Uterus (tissue), 2 donors: ENCODE results near the gene HAAO.

Experiments used
- POLR2A ChIP-seq, 2 donors: fragments of 450-650 bp; IDR thresholded peaks; one replicate each; pipeline ENCODE4 v1.6.1; 2016; ENCODE audit warnings: antibody characterized with exemption in 2 of 2, mild to moderate bottlenecking in 1 of 2, moderate library complexity in 1 of 2
- TF ChIP-seq, protein P1 (sequence below), 4 experiments: fragments of 200-600 bp in 2 of 4; fragments of 450-650 bp in 2 of 4; sonication (generic) in 2 of 4; IDR thresholded peaks; one replicate each; pipeline ENCODE4 v1.5.1; 2016 to 2019; ENCODE audit warnings: antibody characterized with exemption in 4 of 4, mild to moderate bottlenecking in 2 of 4, moderate library complexity in 1 of 4

DNA sequence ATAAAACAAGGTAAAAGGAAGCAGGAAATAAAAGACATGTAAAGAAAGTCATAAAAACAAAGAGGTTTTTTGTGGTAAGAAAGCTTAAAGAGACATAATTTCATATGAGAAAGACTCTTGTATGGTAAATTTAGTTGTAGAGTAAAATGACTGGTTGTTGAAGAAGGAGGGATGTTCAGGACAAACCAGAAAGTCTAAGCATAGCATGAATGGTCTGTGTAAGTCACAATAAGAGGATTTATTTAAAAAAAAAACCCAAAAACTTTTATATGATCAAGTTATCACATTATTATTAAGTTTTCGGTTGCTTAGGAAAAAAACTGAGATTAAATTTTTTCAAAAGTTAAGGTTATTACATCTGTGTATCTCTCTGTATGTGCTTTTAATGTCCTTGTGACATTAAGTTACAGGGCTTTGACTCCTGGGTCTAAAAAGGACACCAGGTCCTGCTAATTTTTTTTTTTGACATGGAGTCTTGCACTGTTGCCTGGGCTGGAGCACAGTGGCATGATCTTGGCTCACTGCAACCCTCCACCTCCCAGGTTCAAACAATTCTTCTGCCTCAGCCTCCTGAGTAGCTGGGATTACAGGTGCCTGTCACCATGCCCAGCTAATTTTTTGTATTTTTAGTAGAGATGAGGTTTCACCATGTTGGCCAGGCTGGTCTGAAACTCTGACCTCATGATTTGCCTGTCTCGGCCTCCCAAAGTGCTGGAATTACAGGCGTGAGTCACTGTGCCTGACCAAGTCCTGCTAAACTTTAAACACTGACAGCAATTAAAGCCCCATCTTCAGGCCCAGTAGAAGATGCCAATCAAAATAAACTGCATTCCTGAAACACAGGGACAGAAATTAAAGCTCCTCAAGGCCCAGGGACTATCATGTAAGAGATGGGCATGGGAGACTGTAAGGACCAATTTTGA, 14.2 kb downstream of the HAAO start:
- no peak for TF ChIP-seq POLR2A (IDR thresholded peaks at IDR 0.05)
- TF ChIP-seq, protein P1, sequence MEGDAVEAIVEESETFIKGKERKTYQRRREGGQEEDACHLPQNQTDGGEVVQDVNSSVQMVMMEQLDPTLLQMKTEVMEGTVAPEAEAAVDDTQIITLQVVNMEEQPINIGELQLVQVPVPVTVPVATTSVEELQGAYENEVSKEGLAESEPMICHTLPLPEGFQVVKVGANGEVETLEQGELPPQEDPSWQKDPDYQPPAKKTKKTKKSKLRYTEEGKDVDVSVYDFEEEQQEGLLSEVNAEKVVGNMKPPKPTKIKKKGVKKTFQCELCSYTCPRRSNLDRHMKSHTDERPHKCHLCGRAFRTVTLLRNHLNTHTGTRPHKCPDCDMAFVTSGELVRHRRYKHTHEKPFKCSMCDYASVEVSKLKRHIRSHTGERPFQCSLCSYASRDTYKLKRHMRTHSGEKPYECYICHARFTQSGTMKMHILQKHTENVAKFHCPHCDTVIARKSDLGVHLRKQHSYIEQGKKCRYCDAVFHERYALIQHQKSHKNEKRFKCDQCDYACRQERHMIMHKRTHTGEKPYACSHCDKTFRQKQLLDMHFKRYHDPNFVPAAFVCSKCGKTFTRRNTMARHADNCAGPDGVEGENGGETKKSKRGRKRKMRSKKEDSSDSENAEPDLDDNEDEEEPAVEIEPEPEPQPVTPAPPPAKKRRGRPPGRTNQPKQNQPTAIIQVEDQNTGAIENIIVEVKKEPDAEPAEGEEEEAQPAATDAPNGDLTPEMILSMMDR (IDR thresholded peaks at IDR 0.05), result no peak
